ENCODE measurements around the gene GTF2H4.

DNA sequence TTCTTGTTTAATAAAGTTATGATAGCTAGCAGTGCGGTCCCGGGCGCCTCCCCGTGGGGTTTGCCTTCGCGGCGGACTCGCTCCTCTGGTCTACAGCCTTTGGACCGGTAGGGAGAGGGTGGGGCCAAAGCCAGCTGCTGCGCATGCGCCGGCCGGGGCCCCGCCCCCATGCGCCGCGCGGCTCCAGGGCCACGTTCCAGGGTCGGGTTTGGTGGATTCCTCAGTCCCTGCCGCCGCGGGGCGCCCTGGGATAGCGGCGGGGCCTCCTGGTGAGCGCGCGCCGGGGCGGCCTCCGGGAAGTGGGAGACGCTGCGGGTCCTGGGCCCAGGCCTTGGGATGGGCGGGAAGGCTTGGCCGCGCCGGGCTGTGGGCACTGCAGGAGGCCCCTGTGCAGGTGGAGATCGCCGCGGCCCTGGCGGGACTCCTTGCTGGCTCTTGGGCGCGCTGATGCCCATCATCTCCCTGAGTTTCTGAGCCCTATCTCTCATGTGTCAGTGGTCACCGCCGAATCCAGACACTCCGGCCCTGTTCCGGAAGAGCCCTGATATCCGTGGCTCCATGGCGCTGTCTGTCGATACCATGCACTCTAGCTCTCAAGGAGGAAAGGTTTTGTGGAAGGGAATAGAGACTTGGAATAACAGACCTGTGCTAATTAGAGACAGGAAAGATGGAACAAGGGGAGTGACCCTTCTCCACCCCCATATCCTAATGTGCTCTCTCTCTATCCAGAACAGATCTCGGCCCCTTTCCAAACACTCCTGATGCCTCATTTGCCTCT is 6.3 kb downstream of the GTF2H4 start, which contains the start of gene VARS2:
- TF ChIP-seq, protein P1, sequence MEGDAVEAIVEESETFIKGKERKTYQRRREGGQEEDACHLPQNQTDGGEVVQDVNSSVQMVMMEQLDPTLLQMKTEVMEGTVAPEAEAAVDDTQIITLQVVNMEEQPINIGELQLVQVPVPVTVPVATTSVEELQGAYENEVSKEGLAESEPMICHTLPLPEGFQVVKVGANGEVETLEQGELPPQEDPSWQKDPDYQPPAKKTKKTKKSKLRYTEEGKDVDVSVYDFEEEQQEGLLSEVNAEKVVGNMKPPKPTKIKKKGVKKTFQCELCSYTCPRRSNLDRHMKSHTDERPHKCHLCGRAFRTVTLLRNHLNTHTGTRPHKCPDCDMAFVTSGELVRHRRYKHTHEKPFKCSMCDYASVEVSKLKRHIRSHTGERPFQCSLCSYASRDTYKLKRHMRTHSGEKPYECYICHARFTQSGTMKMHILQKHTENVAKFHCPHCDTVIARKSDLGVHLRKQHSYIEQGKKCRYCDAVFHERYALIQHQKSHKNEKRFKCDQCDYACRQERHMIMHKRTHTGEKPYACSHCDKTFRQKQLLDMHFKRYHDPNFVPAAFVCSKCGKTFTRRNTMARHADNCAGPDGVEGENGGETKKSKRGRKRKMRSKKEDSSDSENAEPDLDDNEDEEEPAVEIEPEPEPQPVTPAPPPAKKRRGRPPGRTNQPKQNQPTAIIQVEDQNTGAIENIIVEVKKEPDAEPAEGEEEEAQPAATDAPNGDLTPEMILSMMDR (IDR thresholded peaks at IDR 0.05; ENCODE audit: low read depth, low read length, poor library complexity, severe bottlenecking): peak; percentile 35
- TF ChIP-seq EZH2phosphoT487 (IDR thresholded peaks at IDR 0.05; ENCODE audit: borderline replicate concordance, low read length): no peak
